HG03025 (cell line): ENCODE measurements around the gene NR2F1-AS1.

ENCODE experiments used
- ATAC-seq: cut with Tn5 transposase; IDR thresholded peaks from one replicate; pipeline ENCODE4 v1.9.1; 2021; ENCODE audit warnings: mild to moderate bottlenecking, moderate library complexity; ENCODE audit not compliant: unreplicated experiment, low FRiP score

NR2F1-AS1 gene

GRCh38 chr5:93603793-93604643 is 23.0 kb upstream of the NR2F1-AS1 start:
- ATAC-seq: no peak

DNA sequence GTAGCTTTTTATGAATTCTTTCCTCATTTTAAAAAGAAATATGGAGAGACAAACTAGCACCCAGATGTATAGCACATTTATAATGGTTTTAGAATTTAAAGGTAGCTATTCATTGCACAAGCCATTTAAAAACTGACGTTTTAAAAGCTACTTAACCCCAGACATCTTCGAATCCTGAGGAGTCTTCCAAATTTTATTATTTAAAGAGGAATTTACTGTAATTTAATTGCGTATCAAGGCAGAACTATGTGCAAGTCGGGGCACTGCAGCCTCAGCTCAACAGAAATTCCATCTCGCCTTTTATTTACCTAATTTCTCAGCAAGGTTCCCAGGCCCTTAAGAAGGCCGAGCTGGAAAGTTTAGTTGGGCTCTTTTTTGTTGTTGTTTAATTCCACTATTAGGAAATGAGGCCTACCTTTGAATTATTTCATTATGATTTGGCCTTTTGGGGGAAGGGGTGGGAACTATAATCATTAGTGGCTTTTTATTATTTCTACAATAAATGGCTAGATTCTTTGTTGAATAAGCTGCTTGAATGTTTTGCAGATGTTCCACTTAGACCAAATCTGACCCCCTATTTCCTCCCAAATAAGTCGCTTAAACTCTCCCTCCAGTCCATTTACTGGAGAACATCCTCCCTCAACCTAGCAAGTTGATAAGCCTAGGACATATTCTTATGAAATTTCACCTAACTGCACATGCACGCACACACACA is 22.2 kb upstream of the NR2F1-AS1 start:
- no peak for ATAC-seq

DNA sequence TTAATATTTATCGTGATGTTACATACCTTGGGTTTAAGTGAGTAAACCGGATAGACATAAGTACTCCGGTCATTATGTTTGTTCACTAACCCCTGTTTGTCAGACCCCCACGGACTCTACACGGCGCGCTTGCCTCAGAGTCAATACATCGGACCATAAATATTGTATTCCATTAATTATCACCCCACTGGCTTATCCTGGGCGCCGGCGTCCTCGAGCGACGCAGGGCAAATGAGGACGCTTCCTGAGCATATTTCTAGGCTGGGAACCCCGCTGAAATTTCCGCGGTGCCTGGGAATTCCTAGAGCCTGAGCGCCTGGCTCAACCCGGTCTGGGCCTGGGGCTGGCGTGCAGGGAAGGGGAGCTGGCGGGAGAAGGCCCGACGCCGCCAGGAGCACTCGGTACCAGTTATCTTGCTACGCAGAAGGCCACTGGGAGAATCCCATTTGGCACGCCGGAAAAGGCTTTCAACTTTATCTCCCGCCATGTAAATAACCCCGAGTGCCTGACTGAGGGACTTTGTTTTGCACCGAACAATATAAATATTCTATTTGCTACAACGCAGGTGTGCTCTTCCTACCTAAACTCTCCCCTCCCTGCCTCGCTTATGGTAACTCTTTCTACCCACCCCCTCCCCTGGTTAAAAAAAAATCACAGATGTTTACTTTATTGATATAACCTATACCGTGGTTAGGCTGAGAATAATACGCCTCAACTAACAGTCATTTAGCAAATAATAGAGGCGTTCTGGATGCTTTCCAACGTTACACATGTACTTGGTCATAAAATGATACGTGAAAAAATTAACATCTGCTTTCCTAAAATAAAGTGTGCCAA is 21.4 kb upstream of the NR2F1-AS1 start:
- ATAC-seq: no peak

DNA sequence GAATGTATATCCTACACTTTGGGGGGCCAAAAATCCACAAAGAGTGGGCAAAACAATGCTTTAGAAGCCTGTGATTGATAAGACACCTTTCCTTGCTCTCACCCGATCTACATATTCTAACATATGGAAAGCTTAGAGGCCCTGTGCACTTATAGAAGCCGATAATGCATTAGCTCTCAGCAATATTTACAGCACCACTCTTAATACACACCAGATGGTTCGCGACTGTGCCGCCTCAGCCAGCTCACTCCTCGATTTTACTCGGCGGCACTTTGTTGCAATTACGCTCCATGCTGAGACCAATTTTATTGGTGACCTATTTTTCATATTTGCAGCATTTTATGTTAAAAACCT is 20.8 kb upstream of the NR2F1-AS1 start:
- ATAC-seq: no peak

DNA sequence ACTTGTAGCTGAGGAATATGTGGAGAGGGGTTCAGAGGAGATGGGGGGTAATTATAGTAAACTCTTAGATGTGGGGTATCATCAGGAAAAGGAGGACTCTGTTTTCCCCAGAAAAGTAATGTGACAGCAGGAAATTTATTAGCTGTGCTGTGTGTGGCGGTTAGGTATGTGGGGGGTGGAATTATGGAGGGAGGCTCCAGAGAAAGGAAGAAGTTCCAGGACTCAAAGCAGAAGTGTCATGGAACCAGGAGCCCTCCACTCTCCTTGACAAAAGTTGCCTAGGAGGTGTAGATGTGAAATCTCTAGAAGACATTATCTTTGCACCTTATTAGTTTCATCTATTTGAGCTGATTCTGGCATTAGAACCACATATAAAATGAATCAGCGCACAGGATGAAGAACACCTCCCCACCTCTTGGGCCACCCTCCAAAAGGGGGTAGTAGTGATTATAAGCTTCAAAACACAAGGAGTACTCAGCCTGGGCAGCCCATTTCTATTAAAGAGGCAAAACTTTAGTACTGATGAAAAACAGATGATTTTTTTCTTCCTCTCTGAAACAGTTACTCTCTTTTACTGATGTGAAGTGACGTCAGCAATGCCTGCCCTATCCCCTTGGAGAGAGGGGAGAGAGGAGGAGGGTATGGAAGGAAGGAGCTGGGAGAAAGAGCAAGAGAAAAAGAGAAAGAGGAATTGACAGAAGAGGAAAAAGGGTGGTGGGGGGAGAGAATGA is 20.2 kb upstream of the NR2F1-AS1 start:
- ATAC-seq: no peak

DNA sequence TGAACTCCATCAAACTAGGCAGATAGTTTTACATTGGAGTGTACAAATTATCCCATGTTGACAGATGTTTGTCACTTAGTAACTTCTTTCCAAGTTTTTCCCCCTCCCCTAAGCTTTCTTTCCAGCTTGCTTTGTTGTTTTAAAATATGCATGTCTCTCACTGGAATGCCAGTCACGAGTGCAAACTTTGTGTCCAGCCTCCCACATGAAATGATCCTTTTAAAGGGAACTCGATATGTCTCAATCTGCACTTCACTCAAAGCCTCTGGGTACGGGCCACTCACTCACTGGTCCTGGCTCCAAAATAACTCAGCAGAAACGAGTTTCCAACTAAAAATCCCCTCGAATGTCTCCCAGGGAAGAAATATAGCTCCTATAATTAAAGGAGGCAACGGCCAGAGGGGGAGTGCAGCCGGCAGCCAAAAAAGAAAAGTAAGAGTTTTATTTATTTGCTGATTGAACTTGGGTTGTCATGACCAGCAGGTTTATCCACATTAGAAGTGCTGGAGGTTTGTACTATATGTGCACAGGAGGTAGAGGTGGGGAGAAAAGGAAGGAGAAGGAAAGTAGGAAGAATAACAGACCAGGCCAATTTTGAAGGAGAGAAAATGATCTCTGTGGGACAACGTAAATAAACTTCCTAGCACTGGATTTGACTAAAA is 19.5 kb upstream of the NR2F1-AS1 start:
- ATAC-seq: no peak

GRCh38 chr5:93599399-93600120 is 18.5 kb upstream of the NR2F1-AS1 start:
- ATAC-seq: no peak

GRCh38 chr5:93599001-93599379 is 18.0 kb upstream of the NR2F1-AS1 start:
- no peak for ATAC-seq

- no peak for ATAC-seq
Measured at GRCh38 chr5:93598091-93599000, 17.3 kb upstream of the NR2F1-AS1 start.

GRCh38 chr5:93596676-93597490 is 15.9 kb upstream of the NR2F1-AS1 start:
- ATAC-seq: no peak

DNA sequence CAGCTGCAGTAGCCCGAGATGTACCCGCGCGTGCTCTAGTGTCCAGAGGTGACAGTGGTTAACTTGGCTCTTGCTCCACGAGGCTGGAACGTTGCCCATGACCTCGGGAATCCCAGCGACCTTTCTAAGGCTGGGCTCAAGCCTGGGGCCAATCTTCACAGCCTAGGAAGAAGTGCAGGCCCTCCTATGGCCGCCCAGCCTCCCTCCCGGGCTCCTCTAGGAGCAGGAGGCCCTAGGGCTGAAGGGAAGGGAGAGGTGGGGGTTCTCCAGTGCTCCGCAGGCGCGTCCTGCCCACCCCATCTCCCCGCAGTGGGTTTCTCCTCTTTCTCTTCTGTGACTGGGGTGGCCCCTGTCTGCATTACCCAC is 15.3 kb upstream of the NR2F1-AS1 start:
- no peak for ATAC-seq

- no peak for ATAC-seq
Measured at GRCh38 chr5:93595420-93596147, 14.6 kb upstream of the NR2F1-AS1 start.

GRCh38 chr5:93594591-93595419 is 13.8 kb upstream of the NR2F1-AS1 start:
- no peak for ATAC-seq

DNA sequence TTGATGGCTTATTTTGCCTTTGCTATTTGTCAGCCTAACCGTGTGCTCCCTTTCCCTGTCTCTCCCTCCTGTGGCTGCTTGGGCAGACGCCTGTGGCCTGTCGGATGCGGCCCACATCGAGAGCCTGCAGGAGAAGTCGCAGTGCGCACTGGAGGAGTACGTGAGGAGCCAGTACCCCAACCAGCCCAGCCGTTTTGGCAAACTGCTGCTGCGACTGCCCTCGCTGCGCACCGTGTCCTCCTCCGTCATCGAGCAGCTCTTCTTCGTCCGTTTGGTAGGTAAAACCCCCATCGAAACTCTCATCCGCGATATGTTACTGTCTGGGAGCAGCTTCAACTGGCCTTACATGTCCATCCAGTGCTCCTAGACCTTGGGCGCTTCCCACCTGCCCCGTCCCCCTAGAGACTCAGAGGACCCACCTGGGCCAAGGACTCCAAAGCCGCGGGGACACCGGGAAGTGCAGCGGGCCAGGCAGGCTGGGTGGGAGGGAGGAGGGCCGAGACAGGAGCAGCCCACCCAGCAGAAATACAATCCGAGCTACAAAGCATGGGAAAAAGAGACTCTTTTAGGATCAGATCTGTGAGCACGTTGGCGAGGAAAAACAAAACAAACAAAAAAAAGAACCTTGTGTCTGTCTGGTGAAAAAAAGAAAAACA is 12.6 kb upstream of the NR2F1-AS1 start:
- no peak for ATAC-seq

- ATAC-seq: no peak
Measured at GRCh38 chr5:93592883-93593282, 11.9 kb upstream of the NR2F1-AS1 start.
